ENCODE measurements around the gene DMTF1.

Gene DMTF1

DNA sequence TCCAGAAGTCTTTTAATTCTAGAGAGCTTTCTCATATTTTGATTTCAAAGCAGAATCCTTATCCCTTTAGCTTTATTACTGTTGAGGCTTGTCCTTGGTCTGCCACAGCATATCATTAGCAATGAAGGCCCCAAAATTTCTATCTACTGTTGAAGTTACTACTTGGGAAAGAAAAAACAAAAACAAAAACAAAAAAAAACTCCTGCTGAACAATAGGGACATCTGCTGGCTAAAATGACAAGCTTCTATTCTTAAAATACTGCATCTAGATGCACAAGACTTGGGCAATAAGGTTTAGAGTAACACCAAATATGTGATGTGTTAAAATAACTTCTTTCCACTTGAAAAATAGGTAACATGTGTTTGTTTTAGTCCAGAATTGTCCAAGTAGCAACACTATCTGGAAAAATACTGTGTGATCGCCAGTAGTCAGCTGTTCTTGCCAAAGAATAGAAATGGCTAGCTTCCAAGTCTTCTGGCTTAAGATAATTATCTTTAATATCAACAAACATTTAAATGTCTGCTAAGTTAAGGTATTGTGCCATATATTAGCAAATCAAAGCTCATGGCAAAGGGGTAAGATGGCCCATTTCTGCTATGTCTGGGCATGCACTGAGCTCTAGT lies 3.8 kb upstream of the DMTF1 start:
- DNase-seq, result peak; percentile 1 to 39

DNA sequence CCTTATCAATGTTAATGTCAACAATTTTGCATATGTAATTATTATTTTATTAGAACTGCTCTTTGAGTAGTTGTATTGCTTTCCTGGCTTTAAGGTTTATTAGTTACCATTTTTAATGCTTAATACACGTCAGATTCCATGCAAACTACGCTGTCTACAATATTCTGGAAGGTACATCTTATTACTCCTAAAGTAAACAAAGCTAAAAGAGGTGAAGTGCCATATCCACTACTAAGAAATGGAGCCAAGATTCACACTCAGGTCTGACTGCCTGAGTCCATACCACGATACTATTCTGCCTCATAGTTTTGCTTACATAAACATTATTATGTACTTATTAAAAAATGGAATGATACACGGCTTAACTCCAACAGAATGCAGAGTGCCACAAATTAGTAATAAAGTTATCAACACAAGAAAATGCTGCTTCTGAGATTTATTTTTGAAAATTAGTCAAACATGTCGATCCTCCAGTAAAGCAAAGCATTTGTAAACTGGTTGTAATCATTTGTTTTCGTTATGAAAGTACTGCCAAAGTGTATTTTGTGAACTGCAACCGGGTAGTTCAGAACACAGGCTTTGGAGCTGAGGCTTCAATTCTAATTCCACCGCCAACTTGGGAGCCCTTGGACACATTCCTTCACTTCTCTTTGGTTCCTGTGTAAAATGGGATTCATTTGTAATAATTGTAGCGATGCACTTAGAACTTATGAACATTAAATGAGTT lies 1.1 kb upstream of the DMTF1 start:
- DNase-seq, result no peak

DNA sequence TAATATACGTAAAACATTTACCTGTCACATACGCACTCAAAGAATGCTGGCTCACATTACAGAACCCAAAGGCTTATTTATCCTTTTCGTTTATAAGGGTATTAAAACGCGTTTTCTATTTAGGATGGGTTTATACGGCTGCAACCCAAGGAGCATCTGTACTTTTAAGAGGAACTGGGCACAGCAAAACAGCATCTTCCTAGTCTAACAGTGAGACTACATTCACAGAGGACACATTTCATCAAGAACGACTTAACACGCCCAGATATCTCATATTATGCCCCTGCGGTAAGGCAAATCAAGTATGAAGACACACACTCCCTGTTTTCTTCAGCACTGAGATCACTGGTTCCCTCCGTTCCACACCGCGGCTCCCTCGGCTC lies 533 bp upstream of the DMTF1 start:
- DNase-seq, result no peak

DNA sequence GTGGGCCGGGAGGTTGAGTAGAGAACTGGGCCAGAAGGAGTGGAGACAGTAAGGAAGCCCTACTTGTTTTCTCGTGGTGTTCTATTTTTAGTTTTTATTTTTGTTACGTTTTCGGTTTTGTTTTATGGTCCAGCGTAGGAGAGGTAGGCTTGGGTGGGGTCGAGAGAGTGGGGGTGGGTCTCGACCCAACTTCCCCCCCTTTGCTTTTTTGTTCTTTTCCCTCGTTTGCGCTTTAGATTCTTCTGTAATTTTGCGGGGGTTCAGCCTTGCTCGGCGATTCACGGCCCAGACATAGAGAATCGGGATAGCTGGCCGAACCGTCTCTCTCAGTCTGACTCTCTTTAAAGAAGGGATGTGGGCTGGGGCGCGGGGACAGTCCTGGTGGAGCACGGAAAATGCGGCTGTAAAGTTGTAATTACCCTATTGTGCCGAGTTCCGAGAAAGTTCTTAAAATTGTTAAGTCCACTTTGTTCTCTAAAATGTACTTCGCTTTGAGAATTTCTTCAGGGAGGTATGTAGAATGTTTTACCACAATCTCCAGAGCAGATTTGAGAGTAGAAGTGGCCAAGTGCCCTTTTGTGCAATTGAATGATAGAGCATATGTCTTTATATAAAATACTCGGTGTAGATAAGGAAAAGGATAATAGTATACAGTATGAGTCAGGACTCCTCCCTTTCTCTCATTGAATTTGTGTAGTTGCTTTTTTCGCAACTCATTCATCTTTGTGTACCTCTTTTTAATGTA lies 816 bp downstream of the DMTF1 start:
- no peak for DNase-seq

DNA sequence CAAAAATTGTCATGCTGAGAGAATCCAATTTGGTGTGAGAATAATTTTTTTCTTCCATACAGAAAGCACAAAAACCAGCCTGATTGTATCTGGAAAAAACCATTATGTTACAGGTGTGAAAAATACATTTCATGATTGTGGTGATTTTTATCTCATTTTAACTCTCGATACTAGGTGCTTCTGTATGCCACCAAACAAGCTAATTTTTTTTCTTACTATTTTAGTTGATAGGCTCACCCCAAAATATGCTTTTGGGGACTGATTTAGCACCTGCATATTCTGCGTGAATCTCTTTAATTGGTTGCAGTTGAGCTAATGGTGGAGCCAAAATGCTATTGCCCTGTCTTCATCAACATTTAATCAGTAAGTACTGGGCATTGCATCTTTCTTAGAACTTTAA lies 1.9 kb downstream of the DMTF1 start:
- DNase-seq, result no peak

DNA sequence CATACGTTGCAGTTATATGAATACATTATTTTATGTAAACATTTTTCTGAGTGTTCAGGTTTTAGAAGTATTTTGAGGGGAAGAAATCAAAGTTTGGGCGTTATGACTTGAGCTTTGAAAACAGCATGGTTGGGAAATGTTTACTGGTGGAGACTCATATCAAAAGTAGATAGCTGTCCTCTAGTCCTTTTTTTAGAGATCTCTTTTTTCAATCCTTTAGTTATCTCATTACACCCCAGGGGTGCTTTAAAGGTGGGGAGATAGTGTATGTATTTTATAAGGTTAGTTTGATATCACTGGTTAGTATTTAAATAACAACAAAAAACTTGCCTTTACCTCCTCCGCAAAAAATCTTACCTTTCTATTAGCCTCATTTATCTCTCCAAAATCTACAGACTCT lies 2.3 kb downstream of the DMTF1 start:
- DNase-seq, result no peak

DNA sequence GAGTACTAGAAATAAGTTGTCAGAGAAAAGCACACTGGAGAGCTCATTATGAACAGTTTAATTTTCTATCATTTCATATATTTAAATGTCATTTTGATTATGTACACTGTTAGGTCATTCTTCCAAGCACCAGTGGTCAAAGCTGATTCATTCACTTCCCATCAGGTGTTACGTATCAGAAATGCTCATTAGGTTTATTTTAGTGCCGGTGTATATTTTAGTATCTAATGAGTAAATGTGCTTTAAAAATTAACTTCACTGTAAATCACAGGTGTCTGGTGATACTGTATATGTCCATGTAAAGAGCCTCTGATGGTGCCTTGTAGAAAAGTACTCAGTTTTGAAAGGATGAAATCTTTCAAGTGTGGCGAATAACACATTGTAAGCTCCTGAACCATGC lies 3.5 kb downstream of the DMTF1 start:
- no peak for DNase-seq

DNA sequence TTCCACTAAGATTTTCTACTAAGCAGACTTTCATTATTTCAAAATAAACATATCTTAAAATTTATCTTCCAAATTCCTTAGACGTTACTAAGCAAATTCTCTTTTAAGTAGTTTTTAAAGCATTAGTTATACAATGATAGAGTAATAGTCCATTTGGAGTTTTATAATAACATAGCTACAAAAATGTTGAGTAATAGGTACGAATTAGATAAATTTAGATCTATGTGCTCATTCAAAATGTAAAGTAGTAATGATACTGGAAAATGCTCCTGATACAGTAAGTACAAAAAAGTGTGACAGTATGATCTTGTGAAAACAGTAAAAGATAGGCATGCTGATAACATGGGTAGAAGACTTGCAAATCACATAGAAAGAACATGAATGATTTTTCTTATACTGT lies 4.5 kb downstream of the DMTF1 start:
- no peak for DNase-seq

DNA sequence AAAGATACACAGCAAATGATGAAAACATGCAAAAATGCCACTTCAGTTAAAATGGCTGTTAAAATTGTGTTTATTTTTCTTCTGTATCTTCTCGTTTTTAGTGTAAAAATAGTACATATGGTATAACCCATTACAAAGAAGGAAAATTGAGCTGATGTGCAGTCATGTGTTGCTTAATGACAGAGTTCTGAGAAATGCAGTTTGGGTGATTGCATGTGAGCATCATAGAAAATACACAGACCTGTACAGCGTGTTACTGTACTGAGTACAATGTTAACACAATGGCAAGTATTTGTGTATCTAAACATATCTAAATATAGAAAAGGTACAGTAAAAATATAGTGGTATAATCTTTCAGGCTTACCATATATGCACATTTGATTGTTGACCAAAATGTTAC lies 7.3 kb downstream of the DMTF1 start:
- no peak for DNase-seq

DNA sequence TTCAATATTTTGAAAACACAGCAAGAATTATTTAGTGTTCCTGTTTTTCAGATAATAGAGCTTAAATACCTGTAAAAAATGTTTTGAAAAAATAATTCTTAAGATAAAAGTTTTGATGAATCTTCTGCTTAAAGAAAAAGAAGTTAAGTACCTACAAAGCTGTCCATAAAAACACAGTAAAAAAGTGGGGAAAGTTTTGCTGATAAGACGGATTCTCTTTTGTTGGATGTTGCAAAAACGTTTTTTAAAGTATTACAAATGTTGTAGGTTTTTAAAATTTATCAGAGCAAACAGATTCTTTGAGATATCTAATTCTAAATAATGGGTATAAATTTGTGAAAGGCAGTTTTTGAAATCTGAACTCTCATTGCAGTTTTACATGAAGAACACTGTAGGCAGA lies 12.2 kb downstream of the DMTF1 start:
- no peak for DNase-seq

DNA sequence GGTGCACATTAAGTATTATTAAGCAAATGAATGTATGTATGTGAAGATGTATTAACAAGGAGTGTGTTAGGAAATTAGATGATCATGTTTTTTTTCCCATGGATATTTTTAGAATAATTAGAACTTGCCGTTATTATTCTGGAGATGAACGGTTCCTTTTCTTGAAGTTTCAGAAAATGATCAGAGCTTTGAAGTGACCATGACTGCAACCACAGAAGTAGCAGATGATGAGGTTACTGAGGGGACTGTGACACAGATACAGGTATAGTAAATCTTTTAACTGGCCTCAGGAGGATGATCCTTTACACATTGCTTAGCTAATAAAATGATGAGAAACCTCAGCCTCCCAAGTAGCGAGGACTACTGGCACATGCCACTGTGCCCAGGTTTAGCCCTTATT lies 18.6 kb downstream of the DMTF1 start:
- no peak for DNase-seq

DNA sequence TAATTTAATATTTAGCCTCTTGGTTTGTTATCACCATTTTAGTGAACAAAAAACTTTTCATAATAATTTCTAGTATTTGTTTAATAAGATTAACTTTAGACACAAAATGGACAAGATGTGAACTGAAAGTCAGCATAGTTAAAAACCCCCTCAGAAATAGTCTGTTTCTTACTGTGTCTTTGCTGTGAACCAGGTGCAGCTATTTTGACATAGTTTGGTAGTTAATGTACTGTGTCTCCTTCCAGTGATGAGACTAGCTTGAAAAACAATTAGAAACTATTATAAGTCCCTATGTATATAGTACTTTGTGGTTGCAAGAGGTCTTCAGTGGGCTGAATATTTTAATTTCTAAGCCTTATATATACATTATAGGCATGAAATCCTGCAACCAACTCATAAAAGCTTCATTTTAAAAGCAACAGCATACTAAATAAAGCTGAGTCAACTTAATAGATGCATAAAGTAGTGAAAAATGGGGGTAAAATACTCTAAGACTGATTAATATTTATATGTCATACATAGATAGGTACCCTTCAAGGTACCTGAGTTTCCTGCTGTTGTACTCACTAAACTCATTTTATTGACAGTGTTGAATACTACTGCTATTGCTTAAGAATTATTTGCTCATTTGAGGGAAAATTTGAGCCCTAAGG lies 19.2 kb downstream of the DMTF1 start:
- no peak for DNase-seq

DNA sequence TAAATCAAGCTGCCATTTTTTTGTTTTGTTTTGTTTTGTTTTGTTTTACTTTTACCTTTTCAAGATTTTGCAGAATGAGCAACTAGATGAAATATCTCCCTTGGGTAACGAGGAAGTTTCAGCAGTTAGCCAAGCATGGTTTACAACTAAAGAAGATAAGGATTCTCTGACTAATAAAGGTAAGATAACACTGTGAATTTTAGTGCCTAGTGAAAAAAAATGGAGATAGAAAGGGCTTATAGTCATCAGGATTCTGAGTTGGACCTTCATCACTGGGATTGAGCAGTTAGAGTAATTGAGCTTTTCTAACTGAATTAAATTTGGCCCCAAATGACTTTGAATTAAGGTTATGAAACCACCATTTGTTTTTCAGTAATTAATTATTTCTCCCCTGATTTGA lies 21.2 kb downstream of the DMTF1 start:
- DNase-seq, result no peak

DNA sequence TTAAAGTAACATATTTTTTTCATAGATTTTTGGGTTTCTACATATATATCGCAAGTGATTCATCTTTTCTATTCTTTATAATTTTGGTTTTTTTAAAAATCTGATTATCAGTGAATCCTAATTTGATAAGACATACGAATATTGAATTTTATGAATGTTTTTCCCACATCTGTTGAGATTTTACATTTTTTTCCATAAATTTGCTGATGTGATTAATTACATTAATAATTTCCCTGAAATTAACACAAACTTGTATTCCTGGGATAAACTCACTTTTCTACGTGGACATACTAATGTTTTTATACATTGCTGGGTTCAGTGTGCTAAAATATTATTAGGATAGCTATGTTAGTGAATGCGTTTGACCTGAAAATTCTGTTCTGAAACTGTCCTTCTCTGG lies 26.1 kb downstream of the DMTF1 start:
- no peak for DNase-seq

DNA sequence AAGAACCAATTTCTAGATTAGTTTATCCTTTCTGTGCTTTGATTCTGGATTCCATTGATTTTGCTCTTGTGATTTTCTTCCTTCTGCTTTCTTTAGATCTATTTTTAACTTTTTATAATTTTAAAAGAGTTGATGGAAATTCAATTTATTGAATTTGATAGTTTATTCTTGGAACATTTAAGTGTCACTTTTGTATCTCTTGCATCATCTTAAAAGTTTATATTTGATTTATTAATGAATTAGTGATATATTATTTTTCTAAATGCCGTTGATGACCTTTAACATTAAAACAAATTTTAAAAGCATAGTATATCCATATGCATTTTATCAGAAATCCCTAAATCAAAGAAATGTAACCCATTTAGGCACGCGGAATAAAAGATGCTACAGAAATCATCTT lies 26.9 kb downstream of the DMTF1 start:
- DNase-seq, result no peak

DNA sequence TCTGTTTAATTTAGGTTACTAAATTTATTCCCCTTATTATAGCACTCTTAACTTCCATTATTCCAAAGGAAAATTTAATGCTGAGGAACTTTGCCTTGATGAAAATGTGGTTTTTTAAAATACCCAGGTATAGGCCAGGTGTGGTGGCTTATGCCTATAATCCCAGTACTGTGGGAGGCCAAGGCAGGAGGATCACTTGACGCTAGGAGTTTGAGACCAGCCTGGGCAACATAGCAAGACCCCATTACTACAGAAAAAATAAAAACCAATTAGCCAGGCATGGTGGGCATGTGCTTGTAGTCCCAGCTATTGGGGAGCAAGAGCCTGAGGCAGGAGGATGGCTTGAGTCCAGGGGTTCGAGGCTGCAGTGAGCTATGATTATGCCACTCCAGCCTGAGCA lies 34.9 kb downstream of the DMTF1 start:
- no peak for DNase-seq

DNA sequence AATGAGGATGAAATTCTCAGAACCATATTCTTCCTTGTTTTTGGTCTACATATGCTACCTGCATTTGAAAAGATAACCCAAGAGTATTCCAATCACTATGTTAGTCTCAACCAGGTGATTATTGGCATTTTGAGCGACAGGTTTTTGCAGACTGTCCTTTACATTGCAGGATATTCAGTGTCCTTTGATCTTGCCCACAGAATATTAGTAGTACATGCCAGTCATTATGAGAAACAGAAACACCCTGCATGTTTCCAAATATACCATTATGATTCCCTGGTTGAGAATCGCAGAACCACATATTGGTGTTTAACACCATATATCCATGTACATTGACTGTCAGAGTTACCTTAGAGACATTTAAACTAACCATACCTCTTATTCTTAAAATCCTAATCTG lies 36.7 kb downstream of the DMTF1 start:
- no peak for DNase-seq

DNA sequence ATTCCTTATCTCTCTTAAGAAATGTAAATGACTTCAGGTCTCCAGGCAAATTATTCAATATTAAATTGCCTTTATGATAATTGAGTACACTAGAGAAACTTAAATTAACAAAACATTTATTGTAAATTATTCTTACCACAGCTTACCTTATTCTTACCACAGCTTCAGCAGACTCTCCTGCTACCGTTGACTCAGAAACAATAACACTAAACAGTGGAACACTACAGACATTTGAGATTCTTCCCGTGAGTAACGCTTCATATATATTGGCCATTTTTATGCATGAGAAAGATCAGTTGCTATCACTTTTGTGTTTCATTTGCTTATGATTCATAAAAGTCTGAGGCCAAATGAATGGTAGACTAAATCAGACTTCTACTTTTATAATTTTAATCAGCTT lies 38.5 kb downstream of the DMTF1 start:
- DNase-seq, result no peak

DNA sequence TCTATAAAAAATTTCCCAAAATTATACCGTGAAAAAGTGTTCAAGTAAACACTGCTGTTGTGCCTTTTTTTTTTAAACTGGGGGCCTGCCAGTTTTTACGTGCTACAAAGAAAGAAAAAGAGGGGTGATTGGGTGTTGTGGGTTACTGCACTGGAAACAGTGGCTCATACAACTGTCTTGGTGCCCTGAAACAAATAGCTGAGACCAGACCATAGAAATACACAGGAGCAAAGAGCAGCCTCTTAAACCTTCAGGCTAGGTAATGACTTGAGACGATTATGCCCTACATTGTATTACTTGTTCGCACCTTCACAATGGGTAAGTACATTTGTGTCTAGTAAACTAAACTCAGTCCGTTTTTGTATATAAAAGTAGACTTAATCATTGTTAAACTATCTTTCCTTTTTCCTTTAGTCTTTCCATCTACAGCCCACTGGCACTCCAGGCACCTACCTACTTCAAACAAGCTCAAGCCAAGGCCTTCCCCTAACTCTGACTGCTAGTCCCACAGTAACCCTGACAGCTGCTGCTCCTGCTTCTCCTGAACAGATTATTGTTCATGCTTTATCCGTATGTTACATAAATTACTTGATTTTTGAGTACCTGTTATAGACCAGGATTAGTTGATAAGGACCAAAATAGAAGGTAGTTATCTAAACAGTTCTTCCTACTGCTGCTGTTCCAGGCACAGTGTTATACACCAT lies 40.7 kb downstream of the DMTF1 start:
- no peak for DNase-seq

DNA sequence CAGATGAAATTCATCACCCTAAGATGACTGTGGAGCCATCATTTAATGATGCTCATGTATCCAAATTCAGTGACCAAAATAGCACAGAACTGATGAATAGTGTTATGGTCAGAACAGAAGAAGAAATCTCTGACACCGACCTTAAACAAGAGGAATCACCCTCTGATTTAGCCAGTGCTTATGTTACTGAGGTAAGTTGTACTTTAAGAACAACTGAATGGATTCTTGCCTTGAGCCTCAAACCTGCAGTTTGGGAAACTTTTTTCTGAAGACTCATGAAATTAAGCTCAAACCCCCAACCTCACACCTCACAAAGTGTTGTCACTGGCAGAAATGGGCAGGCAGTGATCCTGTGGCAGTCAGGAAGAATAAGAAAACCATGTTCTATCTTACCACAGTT lies 41.7 kb downstream of the DMTF1 start:
- no peak for DNase-seq

DNA sequence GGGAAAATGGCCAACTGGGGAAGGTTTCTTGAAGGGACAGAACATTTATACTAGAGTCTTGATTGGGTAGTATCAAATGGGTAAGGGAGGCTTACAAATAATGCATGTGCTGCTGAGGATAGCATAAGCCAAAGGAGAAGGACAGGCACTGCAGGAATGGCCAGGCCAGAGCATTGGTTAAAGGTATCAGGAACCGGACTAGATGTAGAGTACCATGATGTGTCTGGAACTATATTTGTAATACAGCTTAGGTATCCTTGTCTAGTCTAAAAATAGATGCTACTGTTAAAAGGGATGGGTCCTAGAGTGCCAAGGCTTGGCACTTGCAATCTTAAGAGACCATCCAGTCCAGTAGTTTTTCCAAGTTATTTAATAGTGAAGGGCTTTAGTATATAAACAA lies 47.0 kb downstream of the DMTF1 start:
- no peak for DNase-seq

DNA sequence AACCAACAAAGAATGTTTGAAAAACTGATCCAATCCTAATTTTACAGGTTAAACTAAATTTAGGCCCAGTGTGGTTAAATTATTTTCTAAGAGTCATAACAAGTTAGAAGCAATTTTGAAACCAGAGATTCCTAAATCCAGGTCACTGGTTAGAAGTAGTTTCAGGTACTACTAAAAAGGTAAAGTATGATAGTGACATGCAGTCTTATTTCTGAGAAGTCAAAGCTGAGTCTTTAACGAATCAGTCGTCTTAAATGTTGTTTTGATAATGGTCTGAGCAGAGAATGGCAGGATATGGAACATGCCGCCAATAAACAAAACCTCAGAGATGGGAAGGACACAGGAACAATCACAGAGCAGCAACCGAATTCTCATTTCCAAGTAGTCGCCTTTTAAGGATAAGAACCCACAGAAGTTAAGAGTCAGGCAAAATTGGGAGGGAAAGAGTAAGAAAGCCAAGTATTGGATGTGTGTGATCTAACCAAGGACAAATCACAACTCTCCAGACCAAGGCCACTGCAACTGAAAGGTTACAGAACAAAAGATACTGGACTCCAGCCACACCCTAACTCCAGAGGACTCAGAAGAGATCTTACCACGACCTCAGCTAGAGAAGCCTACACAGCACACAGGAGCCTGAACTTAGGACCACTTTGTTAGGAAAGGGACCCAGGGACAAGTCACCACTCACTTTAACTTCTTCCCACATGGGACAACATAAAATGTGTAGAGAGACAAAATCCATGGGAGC lies 47.6 kb downstream of the DMTF1 start:
- no peak for DNase-seq

DNA sequence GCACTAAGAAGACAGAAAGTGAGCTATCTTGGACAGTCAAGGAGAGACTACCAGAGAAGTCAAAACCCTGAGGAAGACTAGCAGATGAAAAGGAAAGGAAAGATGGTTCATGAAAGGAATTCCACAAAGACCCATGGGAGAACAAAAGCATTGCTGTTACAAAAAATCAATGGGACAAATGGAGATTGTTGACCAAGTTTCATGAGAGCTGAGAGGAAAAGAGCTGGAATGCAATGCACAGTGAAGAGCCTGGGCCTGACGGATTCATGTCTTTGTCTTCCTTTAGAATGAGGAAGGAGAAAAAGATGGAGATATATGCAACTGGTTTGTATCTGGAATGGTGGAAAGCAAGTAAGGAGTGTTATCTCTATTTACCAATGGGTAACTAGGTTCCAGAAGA lies 50.0 kb downstream of the DMTF1 start:
- no peak for DNase-seq
